Endothelial cell of umbilical vein (primary cell): Measurements from ENCODE around the gene ASRGL1. TPM values are rescaled to one million over a fixed set of nuclear protein-coding genes. Genes with fewer than 3 reads are reported as not detected.

Source experiments
- BruUV-seq: library from RNA; stranded (reverse); fragments of 400-500 nt; replicated peaks from 2 replicates; lab custom pipeline; 2021; lab: Mats Ljungman, UMichigan
- CTCF ChIA-PET: fragments of 300-600, 350-600 bp; sonication (Branson Sonifier 250); formaldehyde crosslinking; loops from one replicate; lab custom pipeline; 2021; ENCODE audit warnings: antibody characterized with exemption, inconsistent platforms; lab: Charles Lee
- POLR2A ChIA-PET: fragments of 300-600, 350-600 bp; sonication (Branson Sonifier 250); formaldehyde crosslinking; loops from one replicate; lab custom pipeline; 2021; ENCODE audit warnings: antibody characterized with exemption, inconsistent platforms; lab: Charles Lee
- DNase-seq: peaks from one replicate; pipeline ENCODE4 v3.0.0-alpha.2; 2011; ENCODE audit warnings: low read depth, low spot score
- FAIRE-seq: peaks from 2 replicates; lab custom pipeline; 2011; peaks lifted over from hg19 to GRCh38; lab: Jason Lieb, UNC
- H2AFZ ChIP-seq: 2 replicates; pipeline ENCODE4 v1.6.0; 2012; ENCODE audit warnings: low read depth, low read length, control low read depth, inconsistent platforms
- H3K27ac ChIP-seq: 2 replicates; pipeline ENCODE4 v1.5.1; 2011; ENCODE audit warnings: low read depth, mild to moderate bottlenecking, control low read depth, low read length, moderate library complexity; ENCODE audit not compliant: insufficient read depth
- H3K27me3 ChIP-seq, 2 experiments: 2 replicates each; pipeline versions ENCODE4 v1.6.0 to v1.6.1; 2011; ENCODE audit warnings: low read length in 2 of 2, mixed read lengths in 1 of 2; ENCODE audit not compliant: control insufficient read depth in 2 of 2, insufficient read depth in 2 of 2
- H3K36me3 ChIP-seq, 2 experiments: 2 replicates in 1 of 2; 3 replicates in 1 of 2; pipeline ENCODE4 v1.5.1; 2011; ENCODE audit warnings: low read length in 2 of 2, mild to moderate bottlenecking in 1 of 2, moderate library complexity in 1 of 2; ENCODE audit not compliant: control insufficient read depth in 2 of 2, insufficient read depth in 2 of 2; ENCODE audit errors: extremely low read depth in 1 of 2
- H3K4me1 ChIP-seq: 3 replicates; pipeline ENCODE4 v1.5.1; 2011; ENCODE audit warnings: mild to moderate bottlenecking, low read length; ENCODE audit not compliant: control insufficient read depth, insufficient read depth; ENCODE audit errors: extremely low read depth
- H3K4me2 ChIP-seq: 2 replicates; pipeline ENCODE4 v1.6.1; 2011; ENCODE audit warnings: low read length, control low read depth, mixed read lengths; ENCODE audit not compliant: insufficient read depth
- H3K4me3 ChIP-seq, 3 experiments: fragments of 200-600 bp in 1 of 3; sonication (generic), shearing (Covaris generic) in 1 of 3; replicated peaks in 1 of 3; 2 replicates each; pipeline ENCODE4 v1.5.1; 2011 to 2016; ENCODE audit warnings: control low read depth in 3 of 3, low read length in 3 of 3, mild to moderate bottlenecking in 2 of 3, inconsistent platforms in 1 of 3, low read depth in 1 of 3, moderate library complexity in 1 of 3; ENCODE audit not compliant: insufficient read depth in 1 of 3
- H3K79me2 ChIP-seq: 2 replicates; pipeline ENCODE4 v1.6.0; 2012; ENCODE audit warnings: low read length, inconsistent platforms; ENCODE audit not compliant: control insufficient read depth, insufficient read depth
- H3K9ac ChIP-seq: replicated peaks from 2 replicates; pipeline ENCODE3; 2011; ENCODE audit warnings: low read length, control low read depth; ENCODE audit not compliant: insufficient read depth; ENCODE audit errors: extremely low read depth
- H3K9me1 ChIP-seq: replicated peaks from 3 replicates; pipeline ENCODE4 v1.6.0; 2011; ENCODE audit warnings: mild to moderate bottlenecking, low read length; ENCODE audit not compliant: control insufficient read depth, insufficient read depth; ENCODE audit errors: extremely low read depth
- H3K9me3 ChIP-seq: replicated peaks from 2 replicates; pipeline ENCODE4 v1.5.1; 2012; ENCODE audit warnings: low read length, inconsistent platforms; ENCODE audit not compliant: control insufficient read depth, insufficient read depth
- H4K20me1 ChIP-seq: replicated peaks from 2 replicates; pipeline ENCODE3; 2011; ENCODE audit warnings: mild to moderate bottlenecking, low read length; ENCODE audit not compliant: control insufficient read depth, insufficient read depth; ENCODE audit errors: extremely low read depth
- CTCF ChIP-seq, 2 donors: IDR thresholded peaks; 1 replicate in 1 of 2; 2 replicates in 1 of 2; pipeline ENCODE4 v1.5.1; 2011; ENCODE audit warnings: low read length in 2 of 2, mild to moderate bottlenecking in 2 of 2, moderate library complexity in 2 of 2, control low read depth in 1 of 2, inconsistent platforms in 1 of 2, low read depth in 1 of 2; ENCODE audit not compliant: insufficient read depth in 1 of 2; ENCODE audit errors: extremely low read depth in 1 of 2
- EZH2 ChIP-seq: IDR thresholded peaks from 2 replicates; pipeline ENCODE4 v1.6.1; 2012; ENCODE audit warnings: borderline replicate concordance, low read depth, mild to moderate bottlenecking, moderate library complexity, low read length, inconsistent platforms; ENCODE audit not compliant: severe bottlenecking
- FOS ChIP-seq: IDR thresholded peaks from 2 replicates; pipeline ENCODE4 v1.6.1; 2011; ENCODE audit warnings: mild to moderate bottlenecking, low read length, moderate library complexity, borderline replicate concordance; ENCODE audit not compliant: insufficient read depth
- GATA2 ChIP-seq: IDR thresholded peaks from 2 replicates; pipeline ENCODE4 v1.7.0; 2011; ENCODE audit warnings: low read depth, mild to moderate bottlenecking, moderate library complexity, mixed read lengths, low read length; ENCODE audit not compliant: insufficient read length, insufficient read depth
- JUN ChIP-seq: IDR thresholded peaks from 2 replicates; pipeline ENCODE4 v1.6.1; 2011; ENCODE audit warnings: borderline replicate concordance, low read depth; ENCODE audit not compliant: insufficient read length, insufficient read depth
- MYC ChIP-seq: IDR thresholded peaks from one replicate; pipeline ENCODE4 v1.6.1; 2011; ENCODE audit warnings: mild to moderate bottlenecking, low read depth, low read length
- POLR2A ChIP-seq: IDR thresholded peaks from 2 replicates; pipeline ENCODE4 v1.6.1; 2012; ENCODE audit warnings: low read depth, mild to moderate bottlenecking, control low read depth, low read length
- POLR2AphosphoS5 ChIP-seq: IDR thresholded peaks from 2 replicates; pipeline ENCODE4 v1.6.1; 2012; ENCODE audit warnings: low read depth, mild to moderate bottlenecking, control low read depth, low read length, moderate library complexity; ENCODE audit not compliant: insufficient read depth
- dilution Hi-C: fragments of 300-500 bp; cut with MboI; formaldehyde crosslinking; loops from one replicate; pipeline ENCODE4 v1.15.0; 2019; ENCODE audit warnings: low sequenced_read_pairs; ENCODE audit not compliant: extremely low pct_ligation_motif_present
- intact Hi-C: fragments of 100-400 bp; cut with micrococcal nuclease; formaldehyde crosslinking; loops from one replicate; pipeline ENCODE4 v1.10.0; 2022
- polyA plus RNA-seq, 4 experiments: library from polyadenylated mRNA; depleted of rRNA in 3 of 4; stranded (reverse) in 3 of 4; unstranded in 1 of 4; fragments of >200 nt; gene quantifications; 2 replicates each; pipeline versions ENCODE4 v1.2.1 to v1.2.3, GENCODE V29; 2011 to 2012; ENCODE audit warnings: missing spikeins in 1 of 4
- total RNA-seq: library from RNA; stranded (reverse); gene quantifications from 2 replicates; pipeline ENCODE4 v1.2.3, GENCODE V29; 2021
- TF ChIP-seq, protein P1 (sequence below): IDR thresholded peaks from 2 replicates; pipeline ENCODE4 v1.6.1; 2011; ENCODE audit not compliant: insufficient read depth, insufficient read length

ASRGL1 gene
- total and polyA plus RNA-seq, 2 donors (not counting 3 experiments of a cell fraction or from before 2014, with no cell fraction given), result 33.1 to 36.0 TPM

DNA sequence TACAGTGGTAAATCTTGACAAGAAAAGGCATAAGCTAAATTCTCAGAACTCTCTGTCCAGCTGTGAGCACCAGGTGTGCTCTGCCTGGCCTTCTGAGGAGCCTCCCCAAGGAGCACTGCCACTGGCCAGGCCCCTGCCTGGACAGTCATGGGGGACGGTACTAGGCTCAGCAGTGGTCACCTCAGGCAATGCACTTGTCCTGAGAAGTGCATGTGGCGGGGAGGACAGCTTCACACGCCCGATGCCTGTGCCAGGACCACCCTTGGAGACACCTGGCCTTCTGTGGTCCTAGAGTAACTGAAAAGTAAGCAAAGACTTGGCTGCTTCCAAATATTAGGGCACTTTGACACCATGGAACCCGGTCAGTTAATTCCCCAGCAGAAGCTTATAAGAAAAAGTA lies 53.0 kb downstream of the ASRGL1 start:
- H3K36me3 ChIP-seq, result no peaks in the 10 kb centered on the region
- no peak overlapping the region for H2AFZ ChIP-seq
- intact Hi-C loops, result no loop called here
- no peak overlapping the region for H3K27ac ChIP-seq
- no peaks in the 10 kb centered on the region for H3K27me3 ChIP-seq
- dilution Hi-C loops, result no loop called here
- ChIA-PET POLR2A (no interaction called here), CTCF (interaction anchor here (0.6 to 2.1 kb wide), 2 partner anchors 14 to 152 kb away, joined by 5 to 8 read pairs; no protein-coding TSS in a partner anchor)
- BruUV-seq, result no TSS peak
- no peaks in the 10 kb centered on the region for H3K9me3 ChIP-seq
- H4K20me1 ChIP-seq, result no peaks in the 10 kb centered on the region
- H3K9me1 ChIP-seq, result no peaks in the 10 kb centered on the region
- no peak overlapping the region for H3K9ac ChIP-seq
- no peaks in the 10 kb centered on the region for H3K79me2 ChIP-seq
- peaks cover 2% of the 10 kb centered on the region for H3K4me1 ChIP-seq
- no peak overlapping the region for H3K4me3 ChIP-seq
- TF ChIP-seq FOS (no peak), GATA2 (no peak), MYC (no peak)
- TF ChIP-seq, protein P1, sequence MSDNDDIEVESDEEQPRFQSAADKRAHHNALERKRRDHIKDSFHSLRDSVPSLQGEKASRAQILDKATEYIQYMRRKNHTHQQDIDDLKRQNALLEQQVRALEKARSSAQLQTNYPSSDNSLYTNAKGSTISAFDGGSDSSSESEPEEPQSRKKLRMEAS, result no peak
- H3K4me2 ChIP-seq, result no peak overlapping the region
- FAIRE-seq (no peak), DNase-seq (no peak)

DNA sequence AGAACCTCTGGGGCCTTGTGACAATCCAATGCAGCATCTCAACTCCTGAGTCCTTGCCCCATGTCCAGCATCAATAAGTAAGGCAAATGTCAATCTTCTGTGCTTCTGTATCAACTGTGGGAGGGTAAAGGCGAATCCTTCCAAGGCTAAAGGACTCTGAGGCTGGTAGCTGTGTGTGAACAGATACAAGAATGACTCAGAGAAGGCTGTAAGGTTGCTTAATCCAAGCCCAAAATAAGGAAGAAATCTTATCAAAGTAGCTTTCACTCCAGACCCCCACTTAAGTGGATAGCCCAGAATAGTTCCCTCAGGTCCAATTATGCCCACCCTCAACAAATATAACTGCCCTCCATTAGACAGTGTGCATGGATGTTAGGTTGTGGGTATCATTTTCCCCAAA lies 53.5 kb downstream of the ASRGL1 start:
- ChIA-PET POLR2A (no interaction called here), CTCF (interaction anchor here (0.6 to 2.1 kb wide), 2 partner anchors 14 to 152 kb away, joined by 5 to 8 read pairs; no protein-coding TSS in a partner anchor)
- Histone ChIP-seq H3K9me1 (no peaks in the 10 kb centered on the region), H3K4me3 (no peak overlapping the region), H3K36me3 (no peaks in the 10 kb centered on the region), H3K4me2 (no peak overlapping the region), H3K9me3 (no peaks in the 10 kb centered on the region), H3K9ac (no peak overlapping the region), H3K27me3 (no peaks in the 10 kb centered on the region), H3K79me2 (no peaks in the 10 kb centered on the region), H2AFZ (no peak overlapping the region), H3K27ac (no peak overlapping the region), H4K20me1 (no peaks in the 10 kb centered on the region), H3K4me1 (peaks cover 4% of the 10 kb centered on the region)
- intact Hi-C loops (no loop called here), dilution Hi-C loops (no loop called here)
- no peak for TF ChIP-seq GATA2
- TF ChIP-seq JUN, result no peak
- TF ChIP-seq, protein P1, result no peak
- no peak for TF ChIP-seq CTCF (IDR thresholded peaks at IDR 0.05; ENCODE audit: extremely low read depth in 1 of 2, insufficient read depth in 1 of 2, low read depth in 1 of 2, low read length in 2 of 2)
- TF ChIP-seq EZH2, result no peak
- TF ChIP-seq FOS, result no peak
- no peak for TF ChIP-seq MYC
- no peak for TF ChIP-seq POLR2A
- no peak for TF ChIP-seq POLR2AphosphoS5
- no TSS peak for BruUV-seq
- DNase-seq (no peak), FAIRE-seq (no peak)
